HPDE6-E6E7 (cell line): ENCODE results near the gene ALPI.
"Not testable (repeated sequence)": the region's sequence is repeated elsewhere in the genome, so short reads cannot be mapped to it uniquely, and the experiment has no call there.

Experiments used
- DNase-seq: peaks from one replicate; pipeline ENCODE4 v3.0.0; 2011; ENCODE audit warnings: missing footprints; ENCODE audit errors: extremely low spot score

The ALPI gene

GRCh38 chr2:232441922-232442321 is 14.0 kb upstream of the ALPI start:
- not testable (repeated sequence) for DNase-seq

- not testable (repeated sequence) for DNase-seq
Observed at GRCh38 chr2:232442431-232442830, 13.5 kb upstream of the ALPI start.

- not testable (repeated sequence) for DNase-seq
Observed at GRCh38 chr2:232443047-232443446, 12.9 kb upstream of the ALPI start.

GRCh38 chr2:232443669-232444408 is 12.1 kb upstream of the ALPI start:
- not testable (repeated sequence) for DNase-seq

- peak; percentile 61 for DNase-seq
Observed at GRCh38 chr2:232444409-232445148, 11.4 kb upstream of the ALPI start.

- not testable (repeated sequence) for DNase-seq
Observed at GRCh38 chr2:232445149-232445885, 10.6 kb upstream of the ALPI start.

GRCh38 chr2:232446266-232446777 is 9.6 kb upstream of the ALPI start:
- not testable (repeated sequence) for DNase-seq

- no peak for DNase-seq
Observed at GRCh38 chr2:232447091-232447620, 8.8 kb upstream of the ALPI start.

- no peak for DNase-seq
Observed at GRCh38 chr2:232447638-232448303, 8.2 kb upstream of the ALPI start.

GRCh38 chr2:232448304-232448690 is 7.7 kb upstream of the ALPI start:
- no peak for DNase-seq

GRCh38 chr2:232449964-232450363 is 6.0 kb upstream of the ALPI start:
- no peak for DNase-seq

- not testable (repeated sequence) for DNase-seq
Observed at GRCh38 chr2:232451645-232452044, 4.3 kb upstream of the ALPI start.

GRCh38 chr2:232454630-232455029 is 1.3 kb upstream of the ALPI start:
- no peak for DNase-seq

GRCh38 chr2:232456296-232457120 is 555 bp downstream of the ALPI start:
- DNase-seq, result no peak

- DNase-seq, result no peak
Observed at GRCh38 chr2:232457121-232458011, 1.4 kb downstream of the ALPI start.

- DNase-seq, result no peak
Observed at GRCh38 chr2:232458051-232458660, 2.2 kb downstream of the ALPI start.

GRCh38 chr2:232458661-232459418 is 2.9 kb downstream of the ALPI start:
- DNase-seq, result no peak

GRCh38 chr2:232459419-232460035 is 3.6 kb downstream of the ALPI start:
- DNase-seq, result no peak
